Epithelial cell of proximal tubule (primary cell): Measurements from ENCODE around the gene CDC25A. TPM values are rescaled to one million over a fixed set of nuclear protein-coding genes. Genes with fewer than 3 reads are reported as not detected.

Experiments used
- DNase-seq: peaks from one replicate; pipeline ENCODE4 v3.0.0-alpha.2; 2011; ENCODE audit warnings: low read depth
- H3K4me3 ChIP-seq: 2 replicates; pipeline ENCODE4 v1.5.1; 2011; ENCODE audit warnings: low read depth, mild to moderate bottlenecking, low read length
- total RNA-seq: library from RNA; depleted of rRNA; stranded (reverse); fragments of >200 nt; gene quantifications from 2 replicates; pipeline ENCODE4 v1.2.3, GENCODE V29; 2015
- TF ChIP-seq, protein P1 (sequence below): conservative IDR thresholded peaks from 2 replicates; pipeline ENCODE4 v1.5.1; 2012; ENCODE audit warnings: low read depth, mild to moderate bottlenecking, low read length

CDC25A gene
- total RNA-seq, 1 donor from 2014 or later = 30.8 TPM

- TF ChIP-seq, protein P1, sequence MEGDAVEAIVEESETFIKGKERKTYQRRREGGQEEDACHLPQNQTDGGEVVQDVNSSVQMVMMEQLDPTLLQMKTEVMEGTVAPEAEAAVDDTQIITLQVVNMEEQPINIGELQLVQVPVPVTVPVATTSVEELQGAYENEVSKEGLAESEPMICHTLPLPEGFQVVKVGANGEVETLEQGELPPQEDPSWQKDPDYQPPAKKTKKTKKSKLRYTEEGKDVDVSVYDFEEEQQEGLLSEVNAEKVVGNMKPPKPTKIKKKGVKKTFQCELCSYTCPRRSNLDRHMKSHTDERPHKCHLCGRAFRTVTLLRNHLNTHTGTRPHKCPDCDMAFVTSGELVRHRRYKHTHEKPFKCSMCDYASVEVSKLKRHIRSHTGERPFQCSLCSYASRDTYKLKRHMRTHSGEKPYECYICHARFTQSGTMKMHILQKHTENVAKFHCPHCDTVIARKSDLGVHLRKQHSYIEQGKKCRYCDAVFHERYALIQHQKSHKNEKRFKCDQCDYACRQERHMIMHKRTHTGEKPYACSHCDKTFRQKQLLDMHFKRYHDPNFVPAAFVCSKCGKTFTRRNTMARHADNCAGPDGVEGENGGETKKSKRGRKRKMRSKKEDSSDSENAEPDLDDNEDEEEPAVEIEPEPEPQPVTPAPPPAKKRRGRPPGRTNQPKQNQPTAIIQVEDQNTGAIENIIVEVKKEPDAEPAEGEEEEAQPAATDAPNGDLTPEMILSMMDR = no peak
- H3K4me3 ChIP-seq = peak overlapping the region; percentile 96
- DNase-seq = no peak
Observed at GRCh38 chr3:48186631-48187300, 1.5 kb downstream of the CDC25A start.

DNA sequence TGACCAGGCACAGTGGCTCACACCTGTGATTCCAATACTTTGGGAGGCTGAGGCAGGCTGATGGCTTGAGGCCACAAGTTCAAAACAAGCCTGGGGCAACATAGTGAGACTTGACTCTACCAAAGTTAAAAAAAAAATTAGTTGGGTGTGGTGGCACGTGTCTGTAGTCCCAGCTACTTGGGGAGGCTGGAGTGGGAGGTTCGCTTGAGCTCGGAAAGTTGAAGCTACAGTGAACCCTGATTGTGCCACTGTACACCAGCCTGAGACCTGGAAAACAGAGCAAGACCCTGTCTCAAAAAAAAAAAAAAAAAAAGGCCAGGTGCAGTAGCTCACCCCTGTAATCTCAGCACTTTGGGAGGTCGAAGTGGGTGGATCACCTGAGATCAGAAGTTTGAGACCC lies 3.1 kb downstream of the CDC25A start:
- no peak for DNase-seq
- TF ChIP-seq, protein P1 = no peak
- no peak overlapping the region for H3K4me3 ChIP-seq

DNA sequence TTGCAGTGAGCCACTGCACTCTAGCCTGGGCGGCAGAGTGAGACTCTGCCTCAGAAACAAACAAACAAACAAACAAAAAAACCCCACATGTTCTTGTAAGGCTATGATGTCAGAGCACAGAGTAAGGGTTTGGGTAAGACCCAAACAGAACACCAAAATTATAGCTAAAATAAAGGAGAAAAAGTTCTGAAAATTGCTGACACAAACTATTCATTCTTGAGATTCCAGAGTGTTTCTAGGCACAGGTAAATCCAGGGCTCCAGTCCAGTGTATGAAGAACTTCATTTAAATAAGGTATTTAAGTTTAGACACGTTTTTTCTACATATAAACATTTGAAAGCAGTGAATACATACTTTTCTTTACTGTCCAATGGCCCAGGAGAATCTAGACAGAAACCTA lies 3.9 kb downstream of the CDC25A start:
- TF ChIP-seq, protein P1 = no peak
- DNase-seq = no peak

GRCh38 chr3:48180531-48181253 lies 7.5 kb downstream of the CDC25A start:
- no peak overlapping the region for H3K4me3 ChIP-seq
- TF ChIP-seq, protein P1 = no peak
- no peak for DNase-seq

More for the DNA sequence above, 3.9 kb downstream of the CDC25A start:
- H3K4me3 ChIP-seq = no peak overlapping the region

DNA sequence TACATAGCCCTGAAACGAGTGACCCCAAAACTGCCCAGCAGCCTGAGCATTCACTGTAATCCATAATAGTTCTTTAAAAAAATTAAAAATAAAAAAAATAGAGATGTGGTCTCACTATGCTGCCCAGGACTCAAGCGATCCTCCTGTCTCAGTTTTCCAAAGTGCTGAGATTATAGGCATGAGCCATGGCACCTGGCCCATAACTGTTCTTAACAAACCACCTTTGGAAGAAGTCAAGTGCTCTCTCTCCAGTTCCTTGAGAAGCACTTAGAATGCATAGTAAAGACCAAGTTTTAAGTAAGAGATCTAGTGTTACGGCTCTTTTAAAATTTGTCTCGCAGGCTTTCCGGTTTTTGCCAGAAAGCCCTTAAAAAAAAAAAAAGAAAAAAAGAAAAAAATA lies 8.2 kb downstream of the CDC25A start:
- no peak for DNase-seq
- H3K4me3 ChIP-seq = no peak overlapping the region
- TF ChIP-seq, protein P1 = no peak

DNA sequence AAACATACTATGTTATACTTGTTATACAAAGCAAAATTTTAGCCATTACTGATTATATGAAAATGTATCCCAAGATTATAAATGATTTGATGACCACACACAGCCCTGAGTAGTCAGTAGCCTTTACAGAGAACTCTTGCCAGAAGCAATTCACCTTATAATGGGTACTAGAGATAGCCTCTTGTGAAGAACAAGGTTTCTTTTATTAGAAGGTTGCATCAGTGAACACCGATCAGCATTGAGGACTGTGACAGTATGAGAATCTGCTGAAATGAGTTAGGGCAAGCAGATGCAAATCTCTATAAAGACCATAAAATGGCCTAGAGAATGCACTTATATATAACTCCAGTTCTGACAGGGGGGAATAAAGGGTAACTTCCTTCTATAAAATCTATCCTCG lies 10.1 kb downstream of the CDC25A start:
- H3K4me3 ChIP-seq = no peak overlapping the region
- TF ChIP-seq, protein P1 = no peak
- no peak for DNase-seq
